ENCODE measurements around the gene DOCK9.

DOCK9 gene

DNA sequence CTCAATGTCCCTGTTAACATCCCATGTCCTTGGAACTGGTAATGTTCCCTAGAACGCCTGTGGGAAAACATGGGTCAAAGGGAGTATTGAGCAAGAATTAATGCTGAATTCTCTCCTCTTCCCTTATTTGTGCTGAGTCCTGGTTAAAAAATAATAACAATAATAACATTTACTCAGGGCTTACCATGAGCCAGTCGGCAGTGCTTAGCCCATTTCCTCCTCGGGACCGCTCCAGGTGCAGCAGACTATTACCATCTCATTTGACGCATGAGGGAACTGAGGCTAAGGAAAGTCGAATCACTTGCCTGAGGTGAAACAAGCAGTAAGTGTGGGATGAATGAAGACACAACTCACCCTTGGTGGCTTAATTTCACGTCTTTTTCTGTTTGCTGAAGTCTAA, 191.8 kb downstream of the DOCK9 start:
- Histone ChIP-seq H3K9ac (ENCODE audit: low read length) (no peak overlapping the region), H3K9me3 (replicated peaks; ENCODE audit: insufficient read depth, low read length) (no peaks in the 10 kb centered on the region), H3K4me3 (ENCODE audit: low read length) (no peak overlapping the region), H2AFZ (ENCODE audit: low read length) (no peak overlapping the region), H3K4me1 (ENCODE audit: low read length) (no peaks in the 10 kb centered on the region), H4K20me1 (ENCODE audit: insufficient read depth, low read length) (no peaks in the 10 kb centered on the region), H3K27me3 (replicated peaks; ENCODE audit: insufficient read depth, low read length) (no peaks in the 10 kb centered on the region), H3K4me2 (ENCODE audit: low read depth, low read length) (no peak overlapping the region), H3K27ac (ENCODE audit: low read length) (no peak overlapping the region), H3K36me3 (replicated peaks; ENCODE audit: insufficient read depth, low read length) (no peaks in the 10 kb centered on the region), H3F3A (ENCODE audit: insufficient read depth, low read length) (no peaks in the 10 kb centered on the region), H3K9me2 (replicated peaks; ENCODE audit: insufficient read depth, low read length) (no peaks in the 10 kb centered on the region), H3K79me2 (ENCODE audit: low read length) (no peaks in the 10 kb centered on the region)
- TF ChIP-seq CTCF (IDR thresholded peaks at IDR 0.05; ENCODE audit: low read length) (no peak), EZH2 (optimal IDR thresholded peaks at IDR 0.05; ENCODE audit: low read depth, low read length) (no peak), EZH2phosphoT487 (IDR thresholded peaks at IDR 0.05; ENCODE audit: low read length) (no peak)
- no peak for DNase-seq

DNA sequence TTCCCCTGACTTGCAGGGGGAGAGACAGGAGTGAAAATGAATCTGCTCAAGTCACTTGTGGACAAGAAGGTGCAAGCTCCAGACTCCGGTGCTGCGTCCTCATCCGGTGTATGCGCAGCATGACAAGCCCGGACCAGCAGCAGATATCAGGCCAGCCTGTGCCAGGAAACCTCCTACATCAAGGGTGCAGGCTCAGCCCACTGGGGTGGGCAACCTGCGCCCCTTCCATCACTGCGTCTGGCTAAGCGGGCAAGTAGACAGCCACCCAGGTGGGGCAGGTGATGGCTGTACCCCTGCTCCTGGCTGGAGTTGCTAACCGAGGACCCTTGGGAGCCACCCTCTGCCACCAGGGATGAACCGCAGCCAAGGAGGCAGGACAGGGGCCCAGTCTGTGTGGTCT, 192.5 kb downstream of the DOCK9 start:
- TF ChIP-seq CTCF (IDR thresholded peaks at IDR 0.05; ENCODE audit: low read length) (no peak), EZH2 (optimal IDR thresholded peaks at IDR 0.05; ENCODE audit: low read depth, low read length) (no peak), EZH2phosphoT487 (IDR thresholded peaks at IDR 0.05; ENCODE audit: low read length) (no peak)
- H3K27me3 ChIP-seq (replicated peaks; ENCODE audit: insufficient read depth, low read length), result no peaks in the 10 kb centered on the region
- no peak for DNase-seq
- H3K36me3 ChIP-seq (replicated peaks; ENCODE audit: insufficient read depth, low read length), result no peaks in the 10 kb centered on the region
- no peaks in the 10 kb centered on the region for H4K20me1 ChIP-seq (ENCODE audit: insufficient read depth, low read length)
- no peaks in the 10 kb centered on the region for H3K79me2 ChIP-seq (ENCODE audit: low read length)
- H3K9me2 ChIP-seq (replicated peaks; ENCODE audit: insufficient read depth, low read length), result no peaks in the 10 kb centered on the region
- H3K4me3 ChIP-seq (ENCODE audit: low read length), result no peak overlapping the region
- H3K27ac ChIP-seq (ENCODE audit: low read length), result no peak overlapping the region
- no peak overlapping the region for H2AFZ ChIP-seq (ENCODE audit: low read length)
- no peaks in the 10 kb centered on the region for H3K9me3 ChIP-seq (replicated peaks; ENCODE audit: insufficient read depth, low read length)
- no peaks in the 10 kb centered on the region for H3F3A ChIP-seq (ENCODE audit: insufficient read depth, low read length)
- H3K9ac ChIP-seq (ENCODE audit: low read length), result no peak overlapping the region
- H3K4me1 ChIP-seq (ENCODE audit: low read length), result no peaks in the 10 kb centered on the region
- no peak overlapping the region for H3K4me2 ChIP-seq (ENCODE audit: low read depth, low read length)

DNA sequence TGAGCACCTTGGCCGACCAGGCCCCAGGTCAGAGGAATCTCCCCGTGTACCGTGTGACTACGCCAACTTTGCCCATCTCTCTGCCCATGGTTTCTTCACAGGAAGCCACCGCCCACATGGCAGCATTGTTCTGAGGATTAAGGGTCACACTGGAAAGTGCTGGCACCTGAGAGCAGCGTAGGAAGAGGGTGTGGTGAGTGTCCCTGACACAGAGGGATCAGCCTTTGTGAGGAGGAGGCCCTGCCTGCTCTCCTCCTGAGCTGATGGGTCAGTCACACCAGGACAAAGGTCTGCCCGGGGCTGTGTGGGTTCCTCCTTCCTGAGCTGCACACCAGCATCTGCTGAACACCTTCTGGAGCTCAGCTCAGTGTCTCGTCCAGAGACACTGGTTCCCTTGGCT, 193.2 kb downstream of the DOCK9 start:
- no peaks in the 10 kb centered on the region for H3K79me2 ChIP-seq (ENCODE audit: low read length)
- H3K4me1 ChIP-seq (ENCODE audit: low read length), result no peaks in the 10 kb centered on the region
- no peak overlapping the region for H3K9ac ChIP-seq (ENCODE audit: low read length)
- TF ChIP-seq CTCF (IDR thresholded peaks at IDR 0.05; ENCODE audit: low read length) (no peak), EZH2phosphoT487 (IDR thresholded peaks at IDR 0.05; ENCODE audit: low read length) (no peak), EZH2 (optimal IDR thresholded peaks at IDR 0.05; ENCODE audit: low read depth, low read length) (no peak)
- H3K4me3 ChIP-seq (ENCODE audit: low read length), result no peak overlapping the region
- H3K4me2 ChIP-seq (ENCODE audit: low read depth, low read length), result no peak overlapping the region
- no peak overlapping the region for H2AFZ ChIP-seq (ENCODE audit: low read length)
- no peaks in the 10 kb centered on the region for H4K20me1 ChIP-seq (ENCODE audit: insufficient read depth, low read length)
- H3F3A ChIP-seq (ENCODE audit: insufficient read depth, low read length), result no peaks in the 10 kb centered on the region
- H3K27me3 ChIP-seq (replicated peaks; ENCODE audit: insufficient read depth, low read length), result no peaks in the 10 kb centered on the region
- H3K27ac ChIP-seq (ENCODE audit: low read length), result no peak overlapping the region
- DNase-seq, result no peak
- no peaks in the 10 kb centered on the region for H3K9me3 ChIP-seq (replicated peaks; ENCODE audit: insufficient read depth, low read length)
- H3K9me2 ChIP-seq (replicated peaks; ENCODE audit: insufficient read depth, low read length), result no peaks in the 10 kb centered on the region
- H3K36me3 ChIP-seq (replicated peaks; ENCODE audit: insufficient read depth, low read length), result no peaks in the 10 kb centered on the region
